Right lobe of liver (tissue), 6 donors: ENCODE results near the gene DYNC2LI1. TPM values are rescaled to one million over a fixed set of nuclear protein-coding genes. Genes with fewer than 3 reads are reported as not detected.

ENCODE experiments used
- ATAC-seq, 4 donors: fragments of 200-7000 bp; cut with Tn5 transposase; one replicate each; pipeline ENCODE4 v1.9.1; 2020; ENCODE audit warnings: mild to moderate bottlenecking in 4 of 4, moderate library complexity in 4 of 4
- DNase-seq, 3 donors: peaks; one replicate each; pipeline ENCODE4 v3.0.0-alpha.2; 2020
- H3K27ac ChIP-seq, 3 donors: fragments of 200-600 bp; one replicate each; pipeline ENCODE4 v1.8.0; 2022
- H3K27me3 ChIP-seq, 2 donors: fragments of 200-600 bp; one replicate each; pipeline ENCODE4 v1.8.0; 2022
- H3K36me3 ChIP-seq, 4 donors: fragments of 200-600 bp; sonication (generic) in 1 of 4; one replicate each; pipeline versions ENCODE4 v1.5.1 to v1.8.0; 2017 to 2022; ENCODE audit warnings: control low read depth in 1 of 4
- H3K4me1 ChIP-seq, 4 donors: fragments of 200-600 bp; sonication (generic) in 1 of 4; one replicate each; pipeline versions ENCODE4 v1.5.1 to v1.8.0; 2017 to 2022; ENCODE audit warnings: control low read depth in 1 of 4
- H3K4me3 ChIP-seq, 3 donors: fragments of 200-600 bp; one replicate each; pipeline ENCODE4 v1.8.0; 2022
- H3K9me3 ChIP-seq, 4 donors: fragments of 200-600 bp; sonication (generic) in 1 of 4; one replicate each; pipeline versions ENCODE4 v1.5.1 to v1.8.0; 2017 to 2022; ENCODE audit warnings: control low read depth in 1 of 4
- CTCF ChIP-seq, 4 donors: fragments of 200-600 bp in 3 of 4; fragments of 450-650 bp in 1 of 4; IDR thresholded peaks; one replicate each; pipeline versions ENCODE4 v1.5.1 to v1.8.0; 2016 to 2022; ENCODE audit warnings: antibody characterized with exemption in 4 of 4, mild to moderate bottlenecking in 2 of 4
- POLR2A ChIP-seq: fragments of 450-650 bp; IDR thresholded peaks from one replicate; pipeline ENCODE4 v1.6.1; 2017; ENCODE audit warnings: antibody characterized with exemption, mild to moderate bottlenecking
- whole genome bisulfite sequencing: methylation state at CpG from one replicate; pipeline ENCODE4 v1.1.6; 2018; ENCODE audit warnings: low coverage, low lambda C conversion rate; ENCODE audit not compliant: insufficient coverage; ENCODE audit errors: missing lambda C conversion rate; 5-methylcytosine and 5-hydroxymethylcytosine counted together
- intact Hi-C, 2 donors: fragments of 100-400 bp; cut with DNase I; formaldehyde crosslinking; loops; one replicate each; pipeline versions ENCODE4 v1.11.2 to v1.14.1; 2022
- total RNA-seq, 6 experiments: library from RNA; depleted of rRNA in 2 of 6; stranded (reverse); fragments of >200 nt in 2 of 6; fragmentation: NEBNext Ultra II Directional in 3 of 6; extraction: Animal tissue kit (Norgen Biotek cat#: 25700) in 3 of 6; gene quantifications; one replicate each; pipeline versions ENCODE4 v1.1.0 to v1.2.4, GENCODE V29; 2016 to 2023
- donor health status: DM: no; HTN: yes; CAD: no.
- donor health status: DM: no; HTN: no; CAD: no.
- donor health status: DM: no; HTN: no; CAD: no.
- donor health status: DM: no; HTN: yes; CAD: no.
- donor health status: DM: no; HTN: yes; CAD: no.

The DYNC2LI1 gene
- total RNA-seq, 6 experiments from 2014 or later = 3.2 to 6.9 (median 6.2) TPM

GRCh38 chr2:43752302-43752701, 21.5 kb upstream of the DYNC2LI1 start:
- H3K27ac ChIP-seq = no peak overlapping the region
- intact Hi-C loops = no loop called here
- H3K27me3 ChIP-seq = no peaks in the 10 kb centered on the region
- H3K9me3 ChIP-seq = no peaks in the 10 kb centered on the region
- DNase-seq (no peak), ATAC-seq (no peak)
- H3K36me3 ChIP-seq = no peaks in the 10 kb centered on the region
- no peak for TF ChIP-seq CTCF (IDR thresholded peaks at IDR 0.05)
- TF ChIP-seq POLR2A = no peak
- no peak overlapping the region for H3K4me3 ChIP-seq
- no peaks in the 10 kb centered on the region for H3K4me1 ChIP-seq

GRCh38 chr2:43754180-43754579, 19.7 kb upstream of the DYNC2LI1 start:
- WGBS = 86% methylated on average over 4 of the region's 7 CpGs
- no peak for ATAC-seq

DNA sequence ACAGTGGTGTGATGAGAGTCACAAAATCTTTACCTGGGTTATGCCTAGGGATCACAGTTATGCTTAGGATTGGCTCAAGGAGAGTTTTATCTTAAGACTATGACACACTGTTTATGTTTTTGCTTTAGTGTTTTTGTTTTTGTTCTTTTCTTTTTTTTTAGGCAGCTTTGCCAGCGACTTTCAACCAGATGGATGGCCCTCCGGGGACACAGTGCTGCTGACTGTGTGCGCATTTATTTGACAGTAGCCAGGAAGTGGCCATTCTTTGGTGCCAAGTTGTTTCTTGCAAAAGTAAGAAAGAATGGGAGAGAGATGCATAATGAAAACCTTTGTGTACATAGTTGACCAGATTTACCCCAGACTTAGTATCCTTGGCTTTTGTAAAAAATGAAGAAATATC, 15.1 kb upstream of the DYNC2LI1 start:
- Histone ChIP-seq H3K4me3 (no peak overlapping the region), H3K4me1 (no peaks in the 10 kb centered on the region), H3K27me3 (no peaks in the 10 kb centered on the region), H3K36me3 (no peaks in the 10 kb centered on the region), H3K27ac (no peak overlapping the region), H3K9me3 (no peaks in the 10 kb centered on the region)
- intact Hi-C loops = no loop called here
- WGBS = 64% methylated on average over 3 of the region's 3 CpGs
- TF ChIP-seq POLR2A = no peak
- TF ChIP-seq CTCF (IDR thresholded peaks at IDR 0.05) = no peak
- DNase-seq = no peak
- ATAC-seq = no peak

More at GRCh38 chr2:43754180-43754579, 19.7 kb upstream of the DYNC2LI1 start:
- TF ChIP-seq CTCF (IDR thresholded peaks at IDR 0.05) (no peak), POLR2A (no peak)
- H3K27ac ChIP-seq = no peak overlapping the region
- intact Hi-C loops = no loop called here
- H3K27me3 ChIP-seq = no peaks in the 10 kb centered on the region
- H3K36me3 ChIP-seq = no peaks in the 10 kb centered on the region
- no peak overlapping the region for H3K4me3 ChIP-seq
- no peak for DNase-seq
- no peaks in the 10 kb centered on the region for H3K9me3 ChIP-seq
- H3K4me1 ChIP-seq = no peaks in the 10 kb centered on the region

GRCh38 chr2:43759195-43759594, 14.6 kb upstream of the DYNC2LI1 start:
- TF ChIP-seq CTCF (IDR thresholded peaks at IDR 0.05) = no peak
- no peak for TF ChIP-seq POLR2A
- ATAC-seq = no peak
- no peaks in the 10 kb centered on the region for H3K4me1 ChIP-seq
- intact Hi-C loops = no loop called here
- no peak overlapping the region for H3K27ac ChIP-seq
- H3K9me3 ChIP-seq = no peaks in the 10 kb centered on the region
- no peaks in the 10 kb centered on the region for H3K36me3 ChIP-seq
- no peak overlapping the region for H3K4me3 ChIP-seq
- DNase-seq = no peak
- no peaks in the 10 kb centered on the region for H3K27me3 ChIP-seq

- DNase-seq (no peak), ATAC-seq (no peak)
- WGBS = 49% methylated on average over 3 of the region's 3 CpGs
- Histone ChIP-seq H3K9me3 (no peaks in the 10 kb centered on the region), H3K4me3 (no peak overlapping the region), H3K36me3 (no peaks in the 10 kb centered on the region), H3K27ac (no peak overlapping the region), H3K4me1 (no peaks in the 10 kb centered on the region), H3K27me3 (no peaks in the 10 kb centered on the region)
- no peak for TF ChIP-seq CTCF (IDR thresholded peaks at IDR 0.05)
- TF ChIP-seq POLR2A = no peak
- intact Hi-C loops = no loop called here
Measured at GRCh38 chr2:43762286-43762685, 11.6 kb upstream of the DYNC2LI1 start.
